SKM-1 treated with dmso at 0.1 percent for 144 hours (cell line): Measurements from ENCODE around the gene HMX2.

Experiments used
- DNase-seq: peaks from one replicate; lab custom pipeline; 2025; ENCODE audit not compliant: unreplicated experiment; lab: John Stamatoyannopoulos, UW

HMX2 gene

DNA sequence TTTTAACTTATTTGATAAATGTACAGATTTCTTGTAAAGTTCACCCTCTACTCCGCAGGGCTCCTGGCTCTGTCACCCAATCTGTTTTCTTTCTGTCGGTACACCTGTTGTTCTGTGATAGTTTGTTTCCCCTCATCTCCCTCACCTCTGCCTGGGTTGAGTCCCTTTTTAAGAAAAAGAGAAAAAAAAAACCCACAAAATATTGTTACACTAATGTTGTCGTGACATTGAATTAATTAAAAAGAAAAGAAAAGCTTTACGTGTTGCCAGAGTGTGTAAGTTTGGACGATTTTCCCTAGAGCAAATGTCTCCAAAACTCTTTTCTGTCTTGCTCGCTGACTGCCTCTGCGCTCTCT, 8.8 kb upstream of the HMX2 start:
- no peak for DNase-seq

DNA sequence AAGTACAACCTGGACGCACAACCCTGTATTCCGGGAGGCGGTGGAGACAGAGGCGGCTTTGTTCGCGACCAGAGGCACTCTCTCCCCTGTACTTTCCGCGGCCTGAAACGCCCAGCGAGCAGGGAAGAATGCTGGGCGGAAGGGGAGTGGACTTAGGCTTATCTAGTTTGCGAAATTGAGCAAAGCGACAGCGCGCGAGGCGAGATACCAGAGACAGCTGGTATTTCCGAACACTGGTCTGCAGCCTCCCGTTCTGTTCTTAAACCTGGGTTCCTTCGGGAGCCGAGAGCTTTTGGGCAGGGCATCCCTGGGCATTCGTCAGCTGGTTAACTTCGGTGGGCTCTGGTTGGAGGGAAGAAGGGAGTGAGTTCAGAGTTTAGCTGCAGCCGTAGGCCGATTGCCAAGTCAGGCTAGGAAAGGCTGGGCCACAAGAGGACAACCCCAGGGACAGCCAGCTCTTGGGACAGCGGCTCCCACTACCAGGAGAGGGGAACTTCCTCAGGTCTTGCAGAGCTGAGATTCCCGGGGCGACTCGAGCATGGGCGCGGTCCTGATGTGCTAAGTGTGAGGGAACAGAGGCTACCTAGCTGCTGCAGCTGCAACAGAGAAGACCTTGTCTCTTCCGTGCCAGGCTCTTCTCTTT, 8.3 kb upstream of the HMX2 start:
- no peak for DNase-seq

DNA sequence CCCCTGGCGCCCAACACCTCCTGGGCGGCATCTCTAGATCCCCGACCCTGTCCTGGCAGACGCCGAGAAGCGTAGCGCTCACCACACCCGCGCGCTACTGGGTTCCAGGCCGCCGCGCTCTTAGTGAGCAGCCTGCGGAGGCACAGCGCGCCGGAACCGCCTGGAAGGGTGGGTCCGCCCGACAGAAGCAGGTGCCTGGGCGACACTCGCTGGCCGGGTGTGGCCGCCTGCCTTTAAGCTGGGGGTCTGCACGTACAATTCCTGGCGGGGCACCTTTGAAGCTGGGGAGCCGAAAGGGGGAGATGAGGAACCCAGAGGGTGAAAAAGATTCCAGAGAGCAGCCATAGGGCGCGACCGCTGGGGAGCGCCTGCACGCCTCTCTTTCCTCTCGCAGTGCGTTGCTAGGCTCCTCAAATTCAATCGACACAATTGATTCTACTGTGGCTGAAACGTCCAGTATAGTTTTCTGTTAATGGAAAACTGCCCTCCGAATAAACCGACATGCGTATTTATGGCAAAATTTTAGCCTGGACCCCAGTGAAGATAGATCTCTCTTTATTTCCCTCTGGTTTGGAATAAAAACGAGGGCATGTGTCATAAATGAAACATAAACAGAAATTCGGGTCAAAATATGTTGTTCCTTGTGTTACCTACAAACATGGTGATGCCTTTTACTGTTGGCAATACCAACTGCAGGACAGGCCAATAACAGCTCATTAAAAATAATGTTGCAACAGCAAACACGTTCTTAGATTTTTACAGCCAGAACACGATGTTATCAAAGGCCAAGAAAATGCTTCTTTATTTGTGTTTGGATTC, 7.6 kb upstream of the HMX2 start:
- DNase-seq, result no peak

DNA sequence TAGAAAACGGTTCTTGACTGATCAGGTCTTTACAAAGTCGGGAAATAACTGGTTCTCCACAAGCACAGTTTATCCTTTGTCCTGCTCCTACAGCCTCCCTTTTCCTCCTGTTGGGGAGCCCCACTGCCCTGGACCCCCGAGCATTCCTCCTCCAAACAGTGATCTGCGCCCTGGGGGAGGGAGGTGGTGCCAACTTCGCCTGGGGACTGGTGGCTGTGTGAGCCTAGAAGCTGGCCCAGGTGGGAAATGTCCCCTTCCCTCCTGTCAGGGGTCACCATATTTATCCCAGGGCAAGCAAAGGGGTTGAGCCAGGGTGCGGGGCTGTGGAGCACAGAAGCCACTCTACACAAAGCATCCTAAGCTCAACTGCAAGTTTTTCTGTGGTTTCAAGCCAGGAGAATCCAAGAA, 6.9 kb upstream of the HMX2 start:
- DNase-seq, result no peak

DNA sequence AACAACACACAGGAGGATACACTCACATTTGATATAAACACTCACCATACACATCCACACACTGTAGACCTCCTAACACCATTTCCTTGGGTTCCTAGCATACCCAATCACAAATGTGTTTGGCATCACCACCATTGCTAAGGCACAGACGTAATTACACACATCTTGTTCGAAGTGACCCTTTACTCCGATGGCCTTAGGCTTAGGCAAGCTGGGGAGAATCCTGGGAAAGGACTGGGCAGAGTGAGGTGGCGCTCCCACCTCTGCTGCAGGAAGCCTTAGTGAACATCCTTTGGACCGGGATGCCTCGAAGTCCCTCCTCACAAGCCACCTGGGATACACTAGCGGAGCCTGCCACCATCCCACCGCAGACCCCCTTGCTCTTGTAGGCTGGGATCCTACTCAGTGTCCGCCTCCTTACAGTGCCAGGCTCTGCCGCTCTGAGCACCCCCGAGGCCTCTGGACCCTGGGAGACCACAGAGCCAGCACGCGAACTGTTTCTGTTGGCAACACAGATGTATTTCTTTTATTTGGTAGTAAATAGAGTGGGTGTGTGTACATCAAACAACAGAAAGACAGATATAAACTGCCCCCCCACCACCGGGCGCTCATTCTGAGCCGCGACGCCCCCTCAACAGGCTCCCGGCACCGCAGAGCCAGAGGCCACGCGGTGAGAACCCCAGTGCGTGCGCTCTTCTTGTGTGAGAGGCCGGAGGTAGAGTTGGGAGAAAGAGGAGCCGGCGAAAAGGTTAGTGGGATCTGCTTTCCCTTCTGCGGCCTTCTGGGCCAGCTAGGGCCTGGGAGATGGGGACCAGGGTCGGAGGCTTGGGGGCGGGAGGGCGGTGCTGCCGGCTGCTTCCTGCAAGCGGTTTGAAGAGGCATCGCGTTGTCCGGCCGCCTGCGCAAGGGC, 5.9 kb upstream of the HMX2 start:
- DNase-seq, result no peak

DNA sequence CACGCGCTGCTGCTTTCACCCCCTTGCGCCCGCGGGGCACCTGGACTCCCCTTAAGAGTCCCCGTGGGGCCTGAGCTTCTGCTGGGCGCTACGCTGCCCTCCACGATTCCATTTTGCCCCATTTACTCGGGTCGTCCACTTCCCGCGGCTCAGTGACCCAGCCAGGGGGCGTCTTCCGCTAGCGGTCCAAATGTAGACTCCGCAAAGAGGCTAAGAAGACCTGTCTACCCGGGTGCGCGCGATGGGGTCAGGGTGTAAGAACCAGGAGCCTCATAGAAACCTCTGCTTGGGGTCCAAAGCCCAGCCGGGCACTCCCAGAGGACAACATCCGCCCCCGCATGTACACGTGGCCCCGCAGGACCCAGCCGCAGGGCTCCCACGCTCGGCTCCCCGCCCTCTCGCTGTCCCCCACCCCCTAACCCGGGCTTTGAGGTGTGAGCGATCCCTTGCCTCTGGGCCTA, 5.2 kb upstream of the HMX2 start:
- no peak for DNase-seq

DNA sequence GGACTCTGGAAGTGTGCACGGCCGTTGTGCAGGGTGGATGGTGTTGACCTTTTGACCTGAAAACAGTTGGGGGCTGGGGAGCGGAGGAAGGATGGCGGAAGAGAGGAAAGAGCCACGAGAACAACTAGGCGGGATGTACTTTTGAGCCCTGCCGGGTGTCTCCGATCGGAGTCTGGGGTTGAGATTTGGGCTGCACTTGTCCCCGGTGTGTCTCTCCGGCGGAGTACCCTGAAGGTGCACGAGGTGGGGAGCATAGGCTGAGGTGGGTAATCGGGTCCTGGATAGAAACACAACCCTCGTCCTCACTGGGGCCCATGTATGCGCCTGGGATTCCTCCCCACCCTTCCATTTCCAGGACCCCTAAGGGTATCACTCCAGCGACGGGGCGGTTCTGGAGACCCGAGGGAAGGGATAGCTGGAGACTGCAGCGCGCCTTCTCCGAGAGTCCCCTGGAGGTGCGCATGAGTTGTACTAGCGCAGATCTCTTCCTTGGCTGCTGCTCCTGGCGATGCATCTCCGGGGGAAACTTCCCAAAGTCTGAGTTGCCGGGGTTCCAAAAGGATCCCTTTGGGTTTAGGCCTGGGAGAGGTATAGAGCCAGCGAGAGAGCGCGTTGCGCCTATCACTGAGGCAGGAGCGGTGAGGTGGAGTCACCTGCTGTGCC, 4.6 kb upstream of the HMX2 start:
- no peak for DNase-seq

DNA sequence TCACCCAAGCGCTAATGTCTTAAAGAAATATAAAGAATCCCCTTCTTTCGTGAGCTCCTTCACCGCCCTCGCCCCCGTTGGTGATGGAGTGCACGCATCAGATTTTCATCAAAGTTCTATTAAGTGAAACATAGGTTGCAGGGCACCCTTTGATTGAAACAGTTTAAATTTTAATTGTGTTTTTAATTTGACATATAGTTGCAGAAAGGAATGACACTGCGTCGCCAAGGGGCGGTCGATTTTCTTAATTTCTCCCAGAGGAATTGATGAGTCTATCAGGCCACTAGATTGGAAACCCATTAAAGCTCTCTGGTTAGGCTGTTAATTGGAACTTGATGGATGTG, 4.1 kb upstream of the HMX2 start:
- no peak for DNase-seq

DNA sequence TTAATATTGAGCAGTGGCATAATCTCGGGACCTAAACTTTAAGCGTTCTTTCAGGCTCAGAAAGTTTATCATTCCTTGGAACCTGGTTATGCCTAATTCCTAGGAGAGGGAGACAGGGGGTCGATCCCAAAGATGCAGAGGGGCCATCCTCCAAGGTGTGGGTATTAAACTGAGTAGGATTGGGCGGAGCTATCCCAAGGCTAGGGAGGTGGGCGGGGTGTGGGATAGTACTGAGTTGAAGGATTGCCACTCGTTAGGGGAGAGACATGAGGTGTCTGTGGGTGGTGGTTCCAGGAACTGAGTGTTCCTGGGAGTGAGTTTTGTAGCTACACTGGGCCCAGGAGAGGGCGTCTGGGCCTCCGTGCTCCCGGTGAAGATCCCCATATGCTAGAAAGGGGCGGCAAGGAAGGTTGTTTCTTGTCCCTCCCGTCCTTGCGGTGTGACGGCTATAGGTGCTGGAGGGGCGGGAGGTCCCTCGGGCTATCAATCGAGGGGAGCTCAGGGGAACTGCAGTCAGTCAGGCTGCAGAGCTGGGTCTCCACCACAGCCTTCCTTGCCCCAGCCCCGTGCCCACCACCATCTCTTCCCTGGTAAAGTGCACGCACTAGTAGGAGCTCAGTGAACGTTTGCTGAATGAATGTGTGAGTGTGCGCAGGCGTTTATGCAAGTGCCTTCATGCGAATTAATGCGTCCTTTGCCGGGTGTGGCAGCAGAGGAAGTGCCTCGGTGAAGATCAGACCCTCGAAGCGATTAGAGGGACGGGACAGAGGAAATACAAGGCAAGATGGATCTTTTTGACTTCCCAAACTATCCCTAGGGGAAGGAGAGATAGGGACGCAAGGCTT, 3.0 kb upstream of the HMX2 start:
- DNase-seq, result no peak

DNA sequence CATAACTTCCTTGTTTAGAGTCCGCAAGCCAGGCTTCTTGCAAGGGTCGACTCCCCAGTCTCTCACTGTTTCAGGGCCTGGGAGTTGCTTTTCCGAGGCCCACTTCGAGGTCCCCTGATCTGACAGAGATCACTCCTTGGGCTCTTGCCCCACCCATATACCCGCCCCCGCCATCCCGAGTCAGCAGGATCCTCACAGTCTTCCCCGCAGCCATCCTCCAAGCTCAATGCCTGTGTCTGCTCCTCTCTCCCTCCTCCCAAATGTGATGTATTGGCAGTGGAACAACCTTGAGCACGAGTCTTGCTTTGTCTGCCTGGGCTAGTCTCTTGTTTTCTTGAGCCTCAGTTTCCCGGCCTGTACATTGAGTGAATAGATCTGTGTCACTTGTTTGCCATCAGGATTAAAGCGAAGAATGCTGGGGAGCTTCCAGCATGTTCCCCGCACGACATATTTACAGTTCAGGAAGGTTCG, 2.4 kb upstream of the HMX2 start:
- no peak for DNase-seq

DNA sequence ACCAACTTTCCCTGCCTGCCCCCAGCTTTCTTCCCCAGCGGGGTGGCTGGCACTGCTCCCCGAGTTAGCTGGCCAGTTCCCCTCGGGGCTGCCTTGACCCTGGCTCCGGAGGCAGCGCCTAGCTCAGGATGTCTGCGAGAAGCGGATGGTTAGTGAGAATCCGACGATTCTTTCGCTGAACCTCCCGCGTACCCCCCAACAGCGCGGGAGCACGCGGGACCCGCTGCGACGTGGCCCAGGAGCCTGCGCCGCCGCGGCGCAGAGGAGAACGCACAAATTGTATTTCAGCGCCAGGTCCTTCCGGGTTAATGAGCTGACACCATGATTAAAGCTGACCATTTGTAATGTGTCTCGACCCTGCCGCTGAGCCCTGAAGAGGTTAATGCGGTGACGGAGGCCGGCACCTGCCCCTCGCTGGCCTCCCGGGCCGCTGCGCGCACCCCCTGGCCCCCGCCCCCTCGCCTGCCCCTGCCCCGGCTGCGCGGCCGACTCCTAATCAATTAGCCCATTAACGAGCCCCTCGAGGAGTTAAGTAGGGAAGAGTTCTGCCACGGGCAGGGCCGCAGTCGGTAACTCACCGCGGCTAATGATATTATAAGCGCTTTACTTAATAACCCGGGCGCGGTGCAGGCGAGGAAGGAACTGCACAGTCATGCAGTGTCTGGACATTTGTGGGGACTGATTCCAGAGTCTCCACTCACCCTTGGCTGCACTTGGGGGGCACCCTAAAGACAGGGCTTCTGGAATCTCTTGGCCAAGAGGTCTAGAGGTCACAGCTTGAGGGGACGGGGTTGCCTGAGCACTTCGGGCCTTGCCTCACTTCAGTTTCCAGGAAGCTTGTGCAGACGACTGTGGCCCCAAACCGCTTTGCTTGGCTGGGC, 1.7 kb upstream of the HMX2 start:
- no peak for DNase-seq

DNA sequence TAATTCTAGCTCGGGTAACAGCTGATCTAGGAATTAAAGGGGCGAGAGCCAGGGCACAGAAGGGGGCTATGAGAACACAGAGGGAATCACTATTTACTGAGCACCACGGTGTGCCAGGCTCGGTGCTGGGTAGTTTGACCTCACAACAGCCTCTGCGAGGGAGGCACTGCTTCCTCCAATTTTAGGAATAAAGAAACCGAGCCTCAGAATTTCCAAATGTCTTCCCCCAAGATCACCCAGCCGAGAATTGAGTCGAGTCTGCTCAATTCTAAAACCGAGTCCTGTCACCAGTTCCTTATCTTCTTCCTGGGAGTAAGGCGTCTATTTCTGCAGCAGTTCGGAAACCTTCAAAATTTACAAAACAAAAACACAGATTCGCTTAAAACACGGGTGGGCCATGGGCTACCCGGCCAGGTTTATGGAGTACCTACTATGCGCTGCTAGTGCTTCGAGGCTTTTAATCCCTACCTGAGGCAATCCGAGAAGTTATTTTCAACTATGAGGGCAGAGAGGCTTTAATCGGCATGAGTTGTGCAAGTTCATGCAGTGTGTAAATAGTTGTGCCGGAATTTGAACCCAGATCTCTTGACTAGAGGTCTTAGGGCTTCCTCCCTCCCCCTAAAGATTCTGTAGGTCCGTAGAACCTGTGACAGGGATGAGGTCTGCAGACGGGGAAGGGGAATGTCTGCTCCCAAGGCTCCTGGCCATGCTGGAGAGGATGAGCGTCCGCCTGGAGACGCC, 872 bp upstream of the HMX2 start:
- DNase-seq, result no peak

DNA sequence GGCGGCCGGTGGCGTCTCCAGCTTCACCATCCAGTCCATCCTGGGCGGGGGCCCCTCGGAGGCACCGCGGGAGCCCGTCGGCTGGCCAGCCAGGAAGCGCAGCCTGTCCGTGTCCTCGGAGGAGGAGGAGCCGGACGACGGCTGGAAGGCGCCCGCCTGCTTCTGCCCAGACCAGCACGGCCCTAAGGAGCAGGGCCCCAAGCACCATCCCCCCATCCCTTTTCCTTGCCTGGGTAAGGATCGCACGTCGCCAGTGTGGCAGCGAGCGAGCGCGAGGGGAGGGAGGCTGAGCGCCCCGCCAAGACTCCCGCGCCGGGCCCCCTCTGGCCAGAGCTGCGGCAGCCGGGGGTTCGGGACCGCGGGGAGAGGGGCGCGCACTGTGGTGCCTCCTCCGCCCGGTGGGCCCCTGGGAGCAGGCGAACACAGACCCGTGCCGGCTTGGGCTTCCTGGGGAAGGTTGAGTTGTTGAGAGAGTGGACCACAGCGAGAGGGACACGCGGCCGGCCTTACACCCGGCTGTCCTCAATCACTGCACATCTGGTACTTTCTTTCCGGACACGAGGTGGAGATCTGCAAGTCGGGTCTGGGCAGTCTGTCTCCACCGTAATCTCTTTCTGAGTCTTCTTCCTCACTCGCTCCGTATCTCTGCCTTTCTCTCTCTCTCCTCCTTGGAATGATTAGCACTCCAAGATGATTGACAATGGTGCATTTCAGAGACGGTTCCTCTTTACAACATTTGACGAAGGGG, 652 bp downstream of the HMX2 start:
- DNase-seq, result no peak

DNA sequence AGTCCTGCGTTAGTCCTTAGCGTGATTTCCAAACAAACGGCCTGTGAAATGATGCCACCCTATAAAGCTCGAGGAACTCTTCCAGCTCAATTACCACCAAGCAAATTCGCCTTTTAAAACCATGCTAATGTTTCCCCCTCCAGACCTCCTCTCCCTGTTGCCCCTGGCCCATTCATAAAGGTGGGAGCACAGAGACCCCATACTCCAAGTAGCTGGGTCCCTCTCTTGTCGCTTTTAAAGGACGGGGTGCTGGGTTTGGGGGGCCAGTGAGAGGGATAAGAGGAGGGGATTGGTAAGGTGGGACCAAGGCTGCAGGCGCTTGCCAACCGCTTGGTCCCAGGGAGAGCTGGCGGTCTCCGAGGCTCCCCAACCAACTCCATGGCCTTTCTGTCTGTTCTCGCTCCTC, 1.2 kb downstream of the HMX2 start:
- DNase-seq, result no peak

DNA sequence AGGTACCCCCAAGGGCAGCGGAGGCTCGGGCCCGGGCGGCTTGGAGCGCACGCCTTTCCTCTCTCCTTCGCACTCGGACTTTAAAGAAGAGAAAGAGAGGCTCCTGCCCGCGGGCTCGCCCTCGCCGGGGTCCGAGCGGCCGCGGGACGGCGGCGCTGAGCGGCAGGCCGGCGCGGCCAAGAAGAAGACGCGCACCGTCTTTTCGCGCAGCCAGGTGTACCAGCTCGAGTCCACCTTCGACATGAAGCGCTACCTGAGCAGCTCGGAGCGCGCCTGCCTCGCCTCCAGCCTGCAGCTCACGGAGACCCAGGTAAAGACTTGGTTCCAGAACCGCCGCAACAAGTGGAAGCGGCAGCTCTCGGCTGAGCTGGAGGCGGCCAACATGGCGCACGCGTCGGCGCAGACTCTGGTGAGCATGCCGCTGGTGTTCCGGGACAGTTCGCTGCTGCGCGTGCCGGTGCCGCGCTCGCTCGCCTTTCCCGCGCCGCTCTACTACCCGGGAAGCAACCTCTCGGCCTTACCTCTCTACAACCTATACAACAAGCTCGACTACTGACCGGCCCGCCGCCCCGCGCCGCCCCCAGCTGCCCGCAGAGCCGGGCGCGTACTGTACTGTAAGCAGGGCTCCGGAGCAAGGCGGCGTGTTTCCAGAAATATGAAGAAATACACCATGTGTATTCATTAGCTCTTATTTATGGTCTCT, 1.8 kb downstream of the HMX2 start:
- DNase-seq, result no peak

DNA sequence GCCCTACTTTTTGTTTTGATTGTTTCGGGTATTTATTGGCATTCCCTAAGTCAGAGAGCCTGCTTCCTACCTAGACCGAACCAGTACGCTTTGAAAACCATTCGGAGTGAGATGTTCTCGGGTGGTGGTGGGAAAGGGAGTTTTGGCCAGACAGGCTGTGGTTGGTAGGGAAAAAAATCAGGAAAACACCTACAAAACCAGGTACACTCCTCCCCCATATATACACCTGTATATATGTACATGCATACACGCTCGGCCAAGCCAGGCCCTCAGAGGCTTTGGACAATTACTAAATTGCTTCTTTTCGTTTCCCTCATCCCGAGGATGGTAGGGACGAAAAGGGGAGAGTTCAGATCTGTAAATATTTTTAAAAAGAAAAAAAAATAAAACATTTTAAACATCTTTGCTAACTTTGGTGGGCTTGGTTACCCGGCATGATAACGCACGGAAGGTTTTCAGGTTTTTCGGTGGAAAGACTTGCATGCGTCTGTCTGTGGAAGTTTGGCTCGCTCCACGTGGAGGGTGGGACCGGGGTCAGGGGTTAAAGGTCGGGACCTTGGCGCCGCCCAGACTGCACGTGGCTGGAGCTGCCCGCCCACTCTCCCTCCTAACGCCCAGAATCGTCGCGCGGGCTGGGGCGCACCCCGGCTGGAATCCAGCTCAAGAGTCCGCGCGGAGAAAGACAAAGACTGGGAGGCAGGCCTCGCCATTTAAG, 2.5 kb downstream of the HMX2 start:
- no peak for DNase-seq
